ENCODE measurements around the gene SLC2A13. TPM values are rescaled to one million over a fixed set of nuclear protein-coding genes. Genes with fewer than 3 reads are reported as not detected.

The SLC2A13 gene
- total RNA-seq, 4 donors from 2014 or later = 9.1 to 63.4 (median 33.1) TPM

- Histone ChIP-seq H3K9me3 (no peaks in the 10 kb centered on the region), H3K27ac (no peak overlapping the region), H3K27me3 (no peaks in the 10 kb centered on the region), H3K4me3 (no peak overlapping the region), H3K4me1 (no peaks in the 10 kb centered on the region), H3K36me3 (no peaks in the 10 kb centered on the region)
- TF ChIP-seq POLR2A (IDR thresholded peaks at IDR 0.05) (no peak), CTCF (IDR thresholded peaks at IDR 0.05) (no peak)
- DNase-seq = no peak
These were observed 362.2 kb downstream of the SLC2A13 start for GRCh38 chr12:39743655-39744054.

GRCh38 chr12:39736406-39736805, 369.5 kb downstream of the SLC2A13 start:
- DNase-seq = no peak
- no peak for TF ChIP-seq POLR2A (IDR thresholded peaks at IDR 0.05)
- no peak for TF ChIP-seq CTCF (IDR thresholded peaks at IDR 0.05)
- no peak overlapping the region for H3K27ac ChIP-seq
- no peak overlapping the region for H3K4me3 ChIP-seq
- H3K27me3 ChIP-seq = no peaks in the 10 kb centered on the region
- no peaks in the 10 kb centered on the region for H3K36me3 ChIP-seq
- H3K4me1 ChIP-seq = no peaks in the 10 kb centered on the region
- peaks cover 0 to 17% (median 0%) of the 10 kb centered on the region in 4 donors for H3K9me3 ChIP-seq

GRCh38 chr12:39723831-39724230, 382.1 kb downstream of the SLC2A13 start:
- no peak overlapping the region for H3K27ac ChIP-seq
- no peaks in the 10 kb centered on the region for H3K9me3 ChIP-seq
- H3K36me3 ChIP-seq = no peaks in the 10 kb centered on the region
- H3K4me1 ChIP-seq = no peaks in the 10 kb centered on the region
- TF ChIP-seq POLR2A (IDR thresholded peaks at IDR 0.05) = no peak
- TF ChIP-seq CTCF (IDR thresholded peaks at IDR 0.05) = no peak
- no peak for DNase-seq
- H3K4me3 ChIP-seq = no peak overlapping the region
- H3K27me3 ChIP-seq = no peaks in the 10 kb centered on the region

- no peak overlapping the region for H3K4me3 ChIP-seq
- no peaks in the 10 kb centered on the region for H3K4me1 ChIP-seq
- TF ChIP-seq POLR2A (IDR thresholded peaks at IDR 0.05) (no peak), CTCF (IDR thresholded peaks at IDR 0.05) (no peak)
- no peaks in the 10 kb centered on the region for H3K36me3 ChIP-seq
- DNase-seq = no peak
- H3K27me3 ChIP-seq = no peaks in the 10 kb centered on the region
- H3K9me3 ChIP-seq = no peaks in the 10 kb centered on the region
- H3K27ac ChIP-seq = no peak overlapping the region
These were observed 383.4 kb downstream of the SLC2A13 start for GRCh38 chr12:39722504-39722903.

- no peaks in the 10 kb centered on the region for H3K4me1 ChIP-seq
- H3K4me3 ChIP-seq = no peak overlapping the region
- H3K9me3 ChIP-seq = no peaks in the 10 kb centered on the region
- TF ChIP-seq POLR2A (IDR thresholded peaks at IDR 0.05) (no peak), CTCF (IDR thresholded peaks at IDR 0.05) (no peak)
- no peak overlapping the region for H3K27ac ChIP-seq
- H3K27me3 ChIP-seq = no peaks in the 10 kb centered on the region
- H3K36me3 ChIP-seq = no peaks in the 10 kb centered on the region
- DNase-seq = no peak
These were observed 392.3 kb downstream of the SLC2A13 start for GRCh38 chr12:39713552-39713951.

GRCh38 chr12:39712334-39712733, 393.5 kb downstream of the SLC2A13 start:
- no peak for TF ChIP-seq CTCF (IDR thresholded peaks at IDR 0.05)
- no peak for TF ChIP-seq POLR2A (IDR thresholded peaks at IDR 0.05)
- H3K4me1 ChIP-seq = no peaks in the 10 kb centered on the region
- no peak for DNase-seq

More at GRCh38 chr12:39712334-39712733, 393.5 kb downstream of the SLC2A13 start:
- no peaks in the 10 kb centered on the region for H3K36me3 ChIP-seq
- no peaks in the 10 kb centered on the region for H3K9me3 ChIP-seq
- no peak overlapping the region for H3K27ac ChIP-seq
- no peaks in the 10 kb centered on the region for H3K27me3 ChIP-seq
- H3K4me3 ChIP-seq = no peak overlapping the region
